Measurements from ENCODE around the gene SARDH.

Gene SARDH

GRCh38 chr9:133704711-133705181 lies 33.4 kb downstream of the SARDH start:
- TF ChIP-seq, protein P1, sequence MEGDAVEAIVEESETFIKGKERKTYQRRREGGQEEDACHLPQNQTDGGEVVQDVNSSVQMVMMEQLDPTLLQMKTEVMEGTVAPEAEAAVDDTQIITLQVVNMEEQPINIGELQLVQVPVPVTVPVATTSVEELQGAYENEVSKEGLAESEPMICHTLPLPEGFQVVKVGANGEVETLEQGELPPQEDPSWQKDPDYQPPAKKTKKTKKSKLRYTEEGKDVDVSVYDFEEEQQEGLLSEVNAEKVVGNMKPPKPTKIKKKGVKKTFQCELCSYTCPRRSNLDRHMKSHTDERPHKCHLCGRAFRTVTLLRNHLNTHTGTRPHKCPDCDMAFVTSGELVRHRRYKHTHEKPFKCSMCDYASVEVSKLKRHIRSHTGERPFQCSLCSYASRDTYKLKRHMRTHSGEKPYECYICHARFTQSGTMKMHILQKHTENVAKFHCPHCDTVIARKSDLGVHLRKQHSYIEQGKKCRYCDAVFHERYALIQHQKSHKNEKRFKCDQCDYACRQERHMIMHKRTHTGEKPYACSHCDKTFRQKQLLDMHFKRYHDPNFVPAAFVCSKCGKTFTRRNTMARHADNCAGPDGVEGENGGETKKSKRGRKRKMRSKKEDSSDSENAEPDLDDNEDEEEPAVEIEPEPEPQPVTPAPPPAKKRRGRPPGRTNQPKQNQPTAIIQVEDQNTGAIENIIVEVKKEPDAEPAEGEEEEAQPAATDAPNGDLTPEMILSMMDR (IDR thresholded peaks at IDR 0.05; ENCODE audit: control extremely low read depth, extremely low read depth, low read depth, missing control alignments): no peak
- ChIA-PET POLR2A (no interaction called here), CTCF (no interaction called here)
- no peak for DNase-seq (ENCODE audit: extremely low spot score)

GRCh38 chr9:133703591-133704399 lies 34.4 kb downstream of the SARDH start:
- CTCF ChIA-PET: no interaction called here
- DNase-seq (ENCODE audit: extremely low spot score): no peak
- TF ChIP-seq, protein P1 (IDR thresholded peaks at IDR 0.05; ENCODE audit: control extremely low read depth, extremely low read depth, low read depth, missing control alignments): no peak
- POLR2A ChIA-PET: interaction anchor here (0.5 kb wide), 1 partner anchor 589 kb away, joined by 3 read pairs; no protein-coding TSS in a partner anchor

DNA sequence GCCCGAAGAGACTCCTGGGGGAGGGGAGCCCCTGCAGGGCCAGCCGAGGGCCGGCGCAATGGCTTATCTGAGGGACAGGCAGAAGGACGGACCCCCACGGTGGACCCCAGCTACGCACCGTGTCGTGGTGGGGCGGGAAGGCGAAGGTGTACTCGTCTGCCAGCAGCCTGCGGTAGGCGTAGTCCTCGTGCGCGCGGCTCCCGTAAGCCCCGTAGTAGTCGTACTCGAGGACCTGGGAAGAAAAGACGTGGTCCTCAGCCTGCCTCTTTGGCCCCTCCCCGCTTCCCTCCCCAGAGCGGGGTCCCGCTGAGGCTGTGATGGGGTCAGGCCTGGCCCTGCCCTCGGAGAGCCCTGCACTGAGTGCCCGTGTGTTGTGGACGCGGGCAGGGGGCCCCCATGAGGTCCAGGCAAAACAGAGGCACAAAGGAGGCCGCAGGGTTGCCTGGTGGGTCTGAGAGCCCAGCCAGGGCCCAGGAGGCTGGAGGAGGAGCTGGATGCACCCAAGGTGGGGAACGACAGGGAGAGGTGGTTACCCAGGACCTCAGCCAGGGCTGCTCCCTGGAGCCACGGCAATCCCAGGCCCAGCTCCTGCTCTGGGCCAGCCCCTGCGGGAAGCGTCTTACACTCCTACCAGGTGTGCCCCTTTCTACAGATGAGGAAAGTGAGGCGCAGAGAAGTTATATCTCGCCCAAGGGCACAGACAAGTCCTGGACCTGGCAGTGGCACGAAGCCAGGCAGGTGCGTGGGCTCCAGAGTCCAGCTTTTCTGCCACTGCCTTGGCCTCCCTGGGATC lies 35.2 kb downstream of the SARDH start:
- TF ChIP-seq, protein P1 (IDR thresholded peaks at IDR 0.05; ENCODE audit: control extremely low read depth, extremely low read depth, low read depth, missing control alignments): no peak
- ChIA-PET CTCF (no interaction called here), POLR2A (no interaction called here)
- DNase-seq (ENCODE audit: extremely low spot score): no peak

GRCh38 chr9:133701981-133702797 lies 36.0 kb downstream of the SARDH start:
- POLR2A ChIA-PET: no interaction called here
- no peak for DNase-seq (ENCODE audit: extremely low spot score)
- TF ChIP-seq, protein P1 (IDR thresholded peaks at IDR 0.05; ENCODE audit: control extremely low read depth, extremely low read depth, low read depth, missing control alignments): no peak
- CTCF ChIA-PET: no interaction called here

DNA sequence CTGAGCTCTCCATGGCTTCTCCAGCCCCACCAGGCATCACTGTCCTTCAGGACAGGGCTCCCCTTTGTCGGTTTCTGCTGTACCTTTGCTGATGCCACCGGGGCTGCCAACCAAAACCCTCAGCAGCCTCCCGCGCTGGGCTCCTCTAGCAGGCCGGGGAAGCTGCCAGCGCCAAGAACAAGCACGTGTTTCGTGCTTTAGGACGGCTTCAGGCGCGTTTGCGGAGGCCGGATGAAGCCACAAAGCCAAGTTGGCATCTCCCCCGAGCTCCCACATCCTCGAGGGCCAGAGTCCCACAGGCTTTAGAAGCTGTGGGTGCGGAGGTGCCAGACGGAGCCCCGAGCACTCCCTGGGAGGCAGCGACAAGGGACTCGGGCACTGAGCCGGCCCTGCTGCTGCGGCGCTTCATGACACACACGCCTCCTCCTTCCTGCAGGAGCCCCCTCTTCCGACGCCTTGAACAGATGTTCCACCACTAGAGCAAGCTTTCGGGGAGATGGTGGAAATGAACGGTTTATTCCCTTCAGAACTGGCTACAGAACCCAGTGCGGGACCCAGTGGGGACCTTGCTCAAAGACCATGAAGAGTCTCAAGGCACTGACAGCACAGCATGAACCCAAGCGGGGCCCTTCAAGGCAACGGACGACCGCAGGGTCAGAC lies 36.7 kb downstream of the SARDH start:
- CTCF ChIA-PET: interaction anchor here (1.6 kb wide), 1 partner anchor 25 kb away, joined by 3 read pairs; no protein-coding TSS in a partner anchor
- no peak for DNase-seq (ENCODE audit: extremely low spot score)
- TF ChIP-seq, protein P1 (IDR thresholded peaks at IDR 0.05; ENCODE audit: control extremely low read depth, extremely low read depth, low read depth, missing control alignments): no peak
- POLR2A ChIA-PET: no interaction called here
